Measurements from ENCODE around the gene PFKFB3. TPM values are rescaled to one million over a fixed set of nuclear protein-coding genes. Genes with fewer than 3 reads are reported as not detected.
A peak's percentile ranks its signal among the peaks of the same experiment; 100 is the strongest.
"Not testable (repeated sequence)": the region's sequence is repeated elsewhere in the genome, so short reads cannot be mapped to it uniquely, and the experiment has no call there.

PFKFB3 gene
- total and polyA plus RNA-seq, 2 experiments from 2014 or later, result 47.6 TPM

- TF ChIP-seq, protein P1, sequence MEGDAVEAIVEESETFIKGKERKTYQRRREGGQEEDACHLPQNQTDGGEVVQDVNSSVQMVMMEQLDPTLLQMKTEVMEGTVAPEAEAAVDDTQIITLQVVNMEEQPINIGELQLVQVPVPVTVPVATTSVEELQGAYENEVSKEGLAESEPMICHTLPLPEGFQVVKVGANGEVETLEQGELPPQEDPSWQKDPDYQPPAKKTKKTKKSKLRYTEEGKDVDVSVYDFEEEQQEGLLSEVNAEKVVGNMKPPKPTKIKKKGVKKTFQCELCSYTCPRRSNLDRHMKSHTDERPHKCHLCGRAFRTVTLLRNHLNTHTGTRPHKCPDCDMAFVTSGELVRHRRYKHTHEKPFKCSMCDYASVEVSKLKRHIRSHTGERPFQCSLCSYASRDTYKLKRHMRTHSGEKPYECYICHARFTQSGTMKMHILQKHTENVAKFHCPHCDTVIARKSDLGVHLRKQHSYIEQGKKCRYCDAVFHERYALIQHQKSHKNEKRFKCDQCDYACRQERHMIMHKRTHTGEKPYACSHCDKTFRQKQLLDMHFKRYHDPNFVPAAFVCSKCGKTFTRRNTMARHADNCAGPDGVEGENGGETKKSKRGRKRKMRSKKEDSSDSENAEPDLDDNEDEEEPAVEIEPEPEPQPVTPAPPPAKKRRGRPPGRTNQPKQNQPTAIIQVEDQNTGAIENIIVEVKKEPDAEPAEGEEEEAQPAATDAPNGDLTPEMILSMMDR (IDR thresholded peaks at IDR 0.05; ENCODE audit: low read depth, low read length), result no peak
- H3K27me3 ChIP-seq, result no peaks in the 10 kb centered on the region
- no peak overlapping the region for H3K4me3 ChIP-seq
- no peak overlapping the region for H3K27ac ChIP-seq
- H3K36me3 ChIP-seq, result no peaks in the 10 kb centered on the region
- DNase-seq (ENCODE audit: low read depth in 1 of 2, low spot score in 1 of 2), result no peak
- H3K9me3 ChIP-seq (ENCODE audit: low read depth), result no peaks in the 10 kb centered on the region
- H3K4me1 ChIP-seq (ENCODE audit: low read depth), result peaks cover 20% of the 10 kb centered on the region
These were observed 80.9 kb downstream of the PFKFB3 start for GRCh38 chr10:6283655-6284054.

DNA sequence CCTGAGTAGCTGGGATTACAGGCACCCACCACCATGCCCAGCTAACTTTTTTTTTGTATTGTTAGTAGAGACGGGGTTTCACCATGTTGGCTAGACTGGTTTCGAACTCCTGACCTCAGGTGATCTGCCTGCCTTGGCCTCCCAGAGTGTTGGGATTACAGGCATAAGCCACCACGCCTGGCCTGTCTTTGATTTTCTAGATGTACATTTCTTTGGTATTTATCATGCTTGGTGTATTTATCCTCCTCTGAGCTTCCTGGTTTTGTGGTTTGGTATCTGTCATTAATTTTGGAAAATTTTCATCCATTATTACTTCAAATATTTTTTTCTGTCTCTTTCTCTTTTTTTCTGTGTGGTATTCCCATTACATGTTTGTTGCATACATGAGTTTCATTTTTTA lies 87.9 kb downstream of the PFKFB3 start:
- not testable (repeated sequence) for H3K27me3 ChIP-seq; DNase-seq (ENCODE audit: low read depth in 1 of 2, low spot score in 1 of 2); H3K9me3 ChIP-seq (ENCODE audit: low read depth); H3K36me3 ChIP-seq; H3K27ac ChIP-seq; H3K4me1 ChIP-seq (ENCODE audit: low read depth); H3K4me3 ChIP-seq

DNA sequence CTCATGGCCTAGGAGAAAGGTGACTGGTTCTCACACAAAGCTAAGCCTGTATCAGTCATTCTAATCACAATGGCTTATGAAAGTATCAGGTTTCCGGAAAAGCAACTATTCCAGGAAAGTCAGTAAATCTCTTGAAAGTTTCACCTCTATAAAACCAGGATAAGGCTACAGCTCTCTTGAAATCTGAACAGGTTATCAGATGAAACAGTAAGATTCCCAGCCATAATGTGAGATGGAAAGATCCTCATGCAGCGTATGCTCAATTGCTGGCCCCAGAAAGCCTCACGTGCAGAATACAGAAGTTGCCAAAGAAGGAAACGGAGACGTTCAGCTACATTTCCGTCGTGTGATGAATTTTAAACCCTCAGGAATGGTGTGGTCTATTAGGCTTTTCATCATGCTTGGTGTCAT lies 90.0 kb downstream of the PFKFB3 start:
- Histone ChIP-seq H3K4me3 (no peak overlapping the region), H3K4me1 (ENCODE audit: low read depth) (peaks cover 6% of the 10 kb centered on the region), H3K36me3 (no peaks in the 10 kb centered on the region), H3K27me3 (no peaks in the 10 kb centered on the region), H3K9me3 (ENCODE audit: low read depth) (no peaks in the 10 kb centered on the region), H3K27ac (no peak overlapping the region)
- TF ChIP-seq, protein P1 (IDR thresholded peaks at IDR 0.05; ENCODE audit: low read depth, low read length), result no peak
- peak in 1 of 2 donors; percentile 31 for DNase-seq (ENCODE audit: low read depth in 1 of 2, low spot score in 1 of 2)

DNA sequence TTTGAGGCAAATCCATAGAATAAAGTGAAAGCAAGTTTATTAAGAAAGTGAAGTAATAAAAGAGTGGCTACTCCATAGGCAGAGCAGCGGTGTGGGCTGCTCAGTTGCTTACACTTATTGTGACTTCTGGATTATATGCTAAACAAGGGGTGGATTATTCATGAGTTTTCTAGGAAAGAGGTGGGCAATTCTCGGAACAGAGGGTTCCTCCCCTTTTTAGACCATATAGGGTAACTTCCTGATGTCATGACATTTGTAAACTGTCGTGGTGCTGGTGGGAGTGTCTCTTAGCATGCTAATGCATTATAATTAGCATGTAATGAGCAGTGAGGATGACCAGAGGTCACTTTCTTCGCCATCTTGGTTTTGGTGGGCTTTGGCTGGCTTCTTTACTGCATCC lies 93.7 kb downstream of the PFKFB3 start:
- not testable (repeated sequence) for H3K27me3 ChIP-seq; H3K36me3 ChIP-seq; DNase-seq (ENCODE audit: low read depth in 1 of 2, low spot score in 1 of 2); H3K9me3 ChIP-seq (ENCODE audit: low read depth); H3K4me3 ChIP-seq; H3K27ac ChIP-seq
- peaks cover 12% of the 10 kb centered on the region for H3K4me1 ChIP-seq (ENCODE audit: low read depth)

GRCh38 chr10:6296828-6297251 lies 94.1 kb downstream of the PFKFB3 start:
- TF ChIP-seq, protein P1 (IDR thresholded peaks at IDR 0.05; ENCODE audit: low read depth, low read length), result no peak
- Histone ChIP-seq H3K9me3 (ENCODE audit: low read depth) (no peaks in the 10 kb centered on the region), H3K4me3 (no peak overlapping the region), H3K36me3 (no peaks in the 10 kb centered on the region), H3K4me1 (ENCODE audit: low read depth) (peaks cover 12% of the 10 kb centered on the region), H3K27ac (no peak overlapping the region), H3K27me3 (no peaks in the 10 kb centered on the region)
- DNase-seq (ENCODE audit: low read depth in 1 of 2, low spot score in 1 of 2), result no peak

GRCh38 chr10:6297522-6297921 lies 94.8 kb downstream of the PFKFB3 start:
- H3K4me3 ChIP-seq, result no peak overlapping the region
- H3K27me3 ChIP-seq, result no peaks in the 10 kb centered on the region
- TF ChIP-seq, protein P1 (IDR thresholded peaks at IDR 0.05; ENCODE audit: low read depth, low read length), result no peak
- peaks cover 13% of the 10 kb centered on the region for H3K4me1 ChIP-seq (ENCODE audit: low read depth)
- no peaks in the 10 kb centered on the region for H3K9me3 ChIP-seq (ENCODE audit: low read depth)
- H3K27ac ChIP-seq, result no peak overlapping the region
- H3K36me3 ChIP-seq, result no peaks in the 10 kb centered on the region
- no peak for DNase-seq (ENCODE audit: low read depth in 1 of 2, low spot score in 1 of 2)

GRCh38 chr10:6297951-6298381 lies 95.2 kb downstream of the PFKFB3 start:
- Histone ChIP-seq H3K4me3 (no peak overlapping the region), H3K9me3 (ENCODE audit: low read depth) (no peaks in the 10 kb centered on the region), H3K27me3 (no peaks in the 10 kb centered on the region), H3K4me1 (ENCODE audit: low read depth) (peaks cover 18% of the 10 kb centered on the region), H3K36me3 (no peaks in the 10 kb centered on the region), H3K27ac (no peak overlapping the region)
- TF ChIP-seq, protein P1 (IDR thresholded peaks at IDR 0.05; ENCODE audit: low read depth, low read length), result no peak
- no peak for DNase-seq (ENCODE audit: low read depth in 1 of 2, low spot score in 1 of 2)
